NCI-H82 (cell line): ENCODE measurements around the gene SLC6A9.
A peak's percentile ranks its signal among the peaks of the same experiment; 100 is the strongest.

ENCODE experiments used
- DNase-seq: peaks from one replicate; lab custom pipeline; 2025; lab: John Stamatoyannopoulos, UW

SLC6A9 gene

DNA sequence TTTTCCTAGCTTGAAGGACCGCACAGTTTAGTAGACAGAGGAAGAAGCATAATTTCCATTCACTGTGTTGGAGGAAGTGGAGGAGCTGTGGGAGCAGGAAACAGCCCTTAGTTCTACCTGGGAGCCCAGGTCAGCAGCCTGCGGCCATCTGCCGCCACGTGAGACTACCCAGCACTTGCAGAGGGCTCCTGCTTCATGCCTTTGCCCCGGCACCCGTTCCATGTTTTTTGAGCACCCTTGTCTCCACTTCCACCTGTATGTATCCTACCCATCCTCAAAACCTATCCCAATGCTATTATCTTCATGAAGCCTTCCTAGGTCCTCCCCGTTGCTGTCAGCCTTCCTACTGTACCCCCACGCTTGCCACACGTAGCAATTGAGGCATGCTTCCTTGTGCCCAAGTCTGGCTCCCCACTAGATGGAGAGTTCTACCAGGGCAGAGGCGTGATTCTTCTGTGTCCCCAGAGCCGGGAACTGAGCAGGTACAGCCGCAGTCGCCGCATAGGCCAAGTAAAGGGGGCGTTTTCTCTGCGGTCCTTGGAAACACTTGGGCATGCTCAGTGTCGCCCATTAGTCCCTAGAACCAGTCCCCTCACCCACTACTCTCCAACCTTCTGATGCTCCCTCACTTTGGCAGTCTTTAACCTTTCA, 1.9 kb downstream of the SLC6A9 start:
- DNase-seq, result peak; percentile 86

DNA sequence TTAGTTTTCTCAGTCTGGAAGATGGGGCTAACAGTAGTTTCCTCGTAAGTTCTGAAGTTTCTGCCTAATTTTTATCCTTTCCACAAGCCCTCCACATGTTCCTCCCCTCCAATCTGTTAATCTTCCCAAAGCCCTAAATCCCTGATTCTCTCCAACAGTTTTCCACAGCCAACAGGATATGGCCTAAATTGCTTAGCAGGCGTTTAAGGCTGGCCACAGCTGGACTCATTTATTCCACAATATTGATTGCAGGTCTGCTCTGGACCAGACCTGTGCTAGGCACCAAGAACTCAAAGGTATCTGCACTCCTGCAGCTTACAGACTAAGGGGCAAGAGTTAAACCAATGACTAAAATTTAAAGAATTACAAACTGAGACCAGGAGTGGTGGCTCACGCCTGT, 3.9 kb downstream of the SLC6A9 start:
- peak; percentile 78 for DNase-seq

DNA sequence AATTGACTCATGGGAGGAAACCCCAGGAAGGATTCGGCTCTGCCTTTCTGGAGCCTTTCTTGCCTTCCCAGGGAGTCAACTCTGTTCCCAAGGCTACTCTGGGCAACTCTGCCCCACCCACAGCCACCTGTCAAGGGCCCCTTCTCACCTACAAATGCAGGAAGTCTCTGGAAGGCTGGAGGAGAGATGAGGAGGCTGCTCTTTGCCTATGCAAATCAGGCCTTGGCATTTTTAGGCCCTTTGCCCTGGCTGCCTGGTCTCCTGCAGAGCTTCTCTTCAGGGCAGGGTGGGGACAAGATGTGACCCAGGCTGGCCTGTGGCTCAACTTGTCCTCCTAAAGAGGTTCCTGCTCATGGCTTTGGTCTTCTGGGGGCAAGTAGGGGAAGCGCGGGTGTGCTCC, 5.4 kb downstream of the SLC6A9 start:
- peak; percentile 62 for DNase-seq

DNA sequence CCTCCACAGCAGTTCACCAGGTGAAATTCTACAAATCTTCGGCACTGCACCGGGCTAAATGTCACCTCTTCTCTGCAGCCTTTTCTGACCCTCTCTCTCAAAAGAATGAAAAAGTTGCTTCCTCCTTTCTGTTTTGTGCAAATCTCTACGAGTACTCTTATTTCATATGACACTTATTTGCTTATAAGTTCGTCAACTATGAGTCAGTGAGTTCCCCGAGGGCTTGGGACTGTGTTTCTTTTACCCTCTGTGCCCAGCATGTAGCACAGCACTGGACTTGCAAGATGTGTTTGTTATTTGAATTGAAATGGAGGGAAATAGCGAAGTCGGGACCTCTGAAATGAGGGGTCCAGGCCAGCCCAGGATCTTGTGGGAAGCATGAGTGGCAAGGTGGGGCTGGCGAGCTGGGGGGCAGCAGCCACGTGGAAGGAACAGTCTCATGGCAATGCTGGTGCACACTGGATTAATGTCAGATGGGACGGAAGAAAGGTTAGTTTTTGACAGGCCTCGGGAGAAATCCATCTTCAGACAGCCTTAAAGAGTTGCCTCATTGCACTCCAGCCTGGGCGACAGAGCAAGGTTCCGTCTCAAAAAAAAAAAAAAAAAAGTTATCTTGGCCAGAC, 6.2 kb downstream of the SLC6A9 start:
- DNase-seq, result no peak

DNA sequence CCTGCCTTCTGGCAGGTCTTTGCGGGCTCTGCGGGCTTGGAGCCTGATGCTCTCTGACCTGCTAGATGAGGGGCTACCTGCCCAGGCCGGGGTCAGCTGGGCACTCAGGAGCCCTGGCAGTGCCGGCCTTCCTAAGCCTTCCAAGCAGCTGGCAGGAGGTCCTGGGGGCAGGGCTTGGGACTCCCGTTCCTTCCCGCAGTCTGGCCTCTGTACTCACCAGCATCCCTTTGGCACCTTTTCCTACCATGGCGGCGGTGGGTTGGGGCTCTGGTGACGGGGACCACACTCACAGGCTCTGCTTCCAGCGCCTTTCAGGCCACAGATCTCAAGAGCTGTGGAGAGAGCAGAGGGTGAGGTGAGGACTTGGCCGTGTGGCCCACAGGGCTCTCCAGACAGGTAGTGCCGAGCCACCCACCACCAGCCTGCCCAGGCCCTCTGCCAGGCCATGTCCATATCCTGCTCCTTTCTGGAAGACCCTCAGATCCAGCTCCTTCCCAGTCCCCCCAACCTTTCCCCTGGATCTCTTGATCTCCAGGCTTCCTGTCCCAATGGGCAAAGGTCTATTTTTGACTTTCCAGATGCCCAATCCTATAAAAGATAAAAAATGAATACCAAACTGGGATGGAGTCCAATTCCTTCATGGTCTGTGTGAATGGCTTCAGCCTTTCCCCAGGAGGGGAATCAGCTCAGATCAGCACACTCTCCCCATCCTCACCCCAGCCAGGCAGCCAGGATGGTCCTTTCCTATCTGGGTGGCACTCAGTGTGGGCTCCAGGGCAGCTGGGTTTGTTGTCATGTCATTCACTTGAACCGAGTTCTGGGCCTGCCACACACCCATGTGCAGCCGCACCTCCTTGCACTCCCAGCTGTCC, 7.0 kb downstream of the SLC6A9 start:
- DNase-seq, result no peak

DNA sequence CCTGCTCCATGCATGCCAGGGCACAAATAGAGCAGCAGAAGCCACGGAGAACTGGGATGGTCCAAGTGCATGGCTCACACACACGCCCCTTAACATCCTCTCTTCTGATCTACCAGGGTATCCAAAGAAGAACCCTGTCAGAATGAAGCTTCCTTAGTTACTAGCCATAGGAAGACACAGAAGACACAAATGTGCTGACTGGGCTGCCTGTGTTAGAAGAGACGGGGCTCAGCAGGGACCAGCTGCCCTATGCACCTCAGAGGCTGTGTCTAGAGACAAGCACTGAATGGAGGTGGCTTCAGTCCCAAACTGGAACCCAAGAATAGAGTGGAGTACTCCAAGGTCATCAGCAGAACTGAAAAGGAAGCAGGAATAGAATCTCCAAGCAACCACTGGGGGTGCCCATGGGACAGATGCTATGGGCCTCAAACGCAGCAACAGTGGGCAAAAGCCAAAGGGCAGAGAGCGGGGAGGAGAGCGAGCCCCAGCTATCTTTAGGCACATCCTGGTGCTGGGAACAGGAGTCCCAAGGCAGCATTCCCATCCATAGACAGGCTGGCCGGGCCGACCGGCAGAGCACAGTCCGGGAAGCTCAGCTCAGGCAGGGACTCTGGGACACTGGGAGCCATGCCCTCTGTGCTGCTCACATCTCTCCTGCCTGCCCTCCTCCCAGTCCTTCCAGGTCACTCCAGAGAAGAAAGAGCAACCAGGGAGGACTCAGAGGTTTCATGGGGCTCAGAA, 9.5 kb downstream of the SLC6A9 start:
- DNase-seq, result no peak

DNA sequence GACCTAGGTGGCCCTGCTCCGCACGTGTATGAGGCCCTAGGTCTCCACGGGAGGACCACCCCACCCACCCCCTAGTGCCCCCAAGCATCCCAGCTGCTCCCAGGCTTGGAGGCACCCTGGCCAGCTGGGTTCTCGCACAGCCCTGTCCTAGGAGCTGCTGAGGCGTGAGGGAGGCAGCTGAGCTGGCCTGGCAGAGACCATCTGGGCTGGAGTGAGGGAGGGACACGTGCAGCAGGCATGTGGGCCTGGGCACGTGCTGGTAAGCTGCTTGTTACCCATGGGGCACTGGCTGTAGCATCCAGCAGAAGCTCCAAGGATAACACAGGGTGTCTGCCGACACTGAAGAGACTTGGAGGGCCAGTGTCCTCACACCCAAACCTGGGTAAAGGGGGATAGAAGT, 10.1 kb downstream of the SLC6A9 start:
- DNase-seq, result no peak

DNA sequence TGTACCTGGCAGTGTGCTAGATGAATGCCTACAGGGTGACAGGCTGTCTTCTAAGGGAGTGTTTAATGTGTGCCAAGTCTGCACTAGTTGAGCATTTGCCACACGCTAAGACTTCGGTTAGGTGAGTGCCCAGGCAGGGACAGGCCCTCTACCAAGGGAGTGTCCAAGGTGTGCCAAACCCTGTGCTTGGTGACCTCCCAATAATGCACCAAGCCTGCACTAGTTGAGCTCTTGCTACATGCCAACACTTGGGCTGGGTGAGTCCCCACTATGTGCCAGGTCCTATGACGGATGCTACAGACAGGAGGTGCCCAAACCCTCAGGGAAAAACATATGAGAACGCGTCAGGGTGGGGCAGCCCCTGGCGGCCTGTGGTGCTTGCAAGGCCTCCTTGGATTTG, 10.8 kb downstream of the SLC6A9 start:
- no peak for DNase-seq

DNA sequence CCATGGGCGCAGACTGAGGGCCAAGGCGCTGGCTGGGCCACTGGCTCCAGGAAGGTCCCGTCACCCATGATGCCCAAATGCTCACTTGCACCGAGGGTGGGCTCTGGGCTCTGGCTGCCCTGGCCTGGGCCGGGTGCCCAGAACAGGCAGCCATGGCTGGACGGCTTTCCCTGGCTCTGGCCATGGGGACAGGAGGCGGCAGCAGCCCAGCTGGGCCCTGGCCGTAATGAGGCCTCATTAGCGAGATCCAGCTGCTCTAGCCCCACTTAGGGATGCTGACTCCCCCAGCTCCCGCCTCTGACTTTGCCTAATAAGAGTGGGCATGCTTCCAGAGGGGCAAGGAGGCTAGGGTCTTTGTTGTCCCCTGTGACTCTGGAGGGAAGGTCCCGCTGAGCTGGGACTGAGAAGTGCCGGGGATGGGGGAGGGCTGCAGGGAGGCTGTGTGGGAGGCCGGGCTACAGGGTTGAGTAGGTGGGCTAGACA, 11.8 kb downstream of the SLC6A9 start:
- no peak for DNase-seq

DNA sequence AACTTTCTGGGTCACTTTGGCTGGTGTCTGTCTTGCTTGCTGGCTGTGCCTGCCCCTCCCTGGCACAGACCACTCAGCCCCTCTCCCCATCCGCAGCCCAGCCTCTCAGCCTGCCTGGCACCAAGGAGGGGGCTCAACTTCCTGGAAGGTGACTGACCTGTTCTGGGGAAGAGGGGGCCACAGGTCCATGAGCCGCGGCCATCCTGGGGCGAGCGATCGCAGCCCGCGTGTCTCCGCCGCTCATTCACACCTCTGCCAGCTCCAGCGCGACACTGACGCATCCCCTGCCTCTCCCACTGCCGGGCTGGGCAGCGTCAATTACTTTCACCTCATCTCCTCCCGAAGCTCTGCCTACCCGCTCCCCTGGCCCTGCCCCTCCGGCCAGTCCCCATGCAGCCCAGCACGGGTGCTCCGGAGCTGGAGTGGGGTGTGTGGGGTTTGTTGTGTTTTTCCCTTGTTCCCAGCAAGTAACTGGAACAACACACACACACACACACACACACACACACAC, 14.3 kb downstream of the SLC6A9 start:
- DNase-seq, result no peak

DNA sequence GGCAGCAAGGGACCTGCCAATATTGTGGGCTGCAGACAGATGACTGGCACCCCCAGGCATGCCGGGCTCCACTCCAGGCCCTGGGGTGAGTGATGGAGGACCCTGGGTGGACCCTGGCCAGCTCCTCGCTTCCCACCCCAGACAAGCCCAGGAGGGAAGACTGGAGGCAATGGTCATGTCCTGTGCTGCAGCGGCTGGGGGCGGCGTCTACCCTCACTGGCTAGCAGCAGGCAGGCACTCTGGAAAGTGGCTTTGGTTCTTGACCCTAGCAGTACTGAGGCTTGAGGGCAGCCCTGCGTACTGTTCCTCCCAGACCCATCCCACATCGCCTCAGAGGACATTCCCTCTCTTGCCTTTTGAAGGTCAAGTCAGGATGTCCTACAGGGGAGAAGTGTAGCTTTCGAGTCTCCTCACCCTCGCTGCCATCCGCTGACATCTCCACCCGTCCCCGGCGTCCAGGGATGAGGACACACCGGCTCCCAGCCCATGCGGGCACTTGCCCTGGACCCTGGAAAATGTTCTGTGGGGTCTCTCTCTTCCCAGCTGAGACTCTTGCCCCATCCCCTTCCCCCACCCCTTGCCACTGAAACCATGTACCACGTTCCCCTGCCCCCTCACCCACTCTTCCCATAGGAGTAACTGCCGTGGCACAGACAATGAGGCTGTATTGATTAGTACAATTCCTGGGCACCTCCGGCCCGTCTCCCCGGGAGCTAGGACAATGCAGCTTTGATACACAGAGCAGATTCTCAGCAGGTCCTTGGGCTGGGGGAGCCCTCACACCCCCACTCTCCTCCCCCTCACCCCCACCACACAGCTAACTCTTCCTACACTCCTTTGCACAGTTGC, 15.0 kb downstream of the SLC6A9 start:
- DNase-seq, result no peak

DNA sequence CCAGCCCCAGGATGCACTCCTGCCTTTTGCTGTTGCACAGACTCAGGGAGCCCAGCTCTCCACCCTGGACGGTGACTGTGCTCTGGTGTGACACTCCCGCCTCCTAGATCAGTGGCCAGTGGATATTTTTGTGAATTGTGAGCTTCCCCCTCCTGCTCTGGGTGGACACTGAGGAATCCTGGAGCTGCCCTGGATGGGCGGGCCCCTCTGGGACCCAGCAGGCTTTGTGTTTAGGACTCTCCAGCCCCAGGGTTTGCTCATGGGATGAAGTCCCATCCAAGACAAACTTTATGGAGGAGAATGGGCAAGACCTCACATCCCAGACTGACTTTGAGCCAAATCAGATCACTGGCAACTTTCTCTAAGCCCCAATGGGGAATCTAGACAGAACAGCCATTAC, 16.1 kb downstream of the SLC6A9 start:
- no peak for DNase-seq

DNA sequence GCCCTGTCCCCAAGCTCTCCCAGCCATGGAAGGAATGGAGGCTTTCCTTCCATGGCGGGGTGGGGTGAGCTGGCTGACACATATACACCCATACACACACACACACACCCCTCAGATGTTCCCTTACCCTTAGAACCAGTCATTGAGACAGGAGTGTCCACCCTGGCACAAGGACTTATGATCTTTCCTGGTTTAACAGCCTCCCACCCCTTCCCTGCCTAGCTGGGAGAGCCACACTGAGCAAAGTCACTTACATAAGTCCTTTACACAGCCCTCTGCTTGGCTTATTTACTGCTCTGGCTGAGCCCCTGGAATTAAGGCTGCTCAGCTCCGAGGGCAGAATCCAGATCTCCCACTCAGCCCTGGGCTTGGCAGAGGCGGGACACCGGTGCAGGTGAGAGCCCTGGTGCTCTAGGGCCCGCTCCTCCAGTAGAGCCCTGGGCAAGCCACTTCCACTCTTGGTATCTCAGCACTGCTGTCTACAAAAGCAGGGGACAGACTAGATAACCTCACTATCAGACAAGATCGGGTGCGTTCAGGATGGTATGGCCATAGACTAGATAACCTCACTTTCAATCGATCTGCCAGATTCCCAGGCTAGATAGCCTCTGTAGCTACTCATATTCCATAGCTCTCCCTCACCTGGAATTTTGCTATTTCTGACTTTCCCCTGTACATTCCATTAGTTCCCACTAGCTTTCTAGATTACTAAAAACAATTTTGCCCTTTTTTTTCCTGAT, 16.7 kb downstream of the SLC6A9 start:
- DNase-seq, result peak; percentile 82

DNA sequence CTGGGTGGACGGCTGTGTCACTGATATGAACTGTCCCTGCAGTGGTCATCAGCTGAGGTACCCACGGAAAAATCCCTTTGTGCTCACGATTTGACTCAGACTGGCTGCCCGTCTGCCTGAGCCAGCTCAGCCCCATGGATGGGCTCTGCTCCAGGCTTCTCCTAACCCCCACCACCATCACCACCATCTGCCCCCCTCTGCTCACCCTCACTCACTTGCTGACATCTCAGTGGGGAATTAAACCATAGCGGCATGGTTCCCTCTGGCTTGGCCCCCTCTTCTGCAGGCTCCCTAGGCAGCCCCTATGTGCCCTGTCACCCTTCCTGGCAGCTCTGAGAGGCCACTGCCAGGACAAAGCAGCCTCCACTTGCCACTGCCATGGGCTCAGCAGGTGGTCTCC, 17.3 kb downstream of the SLC6A9 start:
- peak; percentile 74 for DNase-seq

DNA sequence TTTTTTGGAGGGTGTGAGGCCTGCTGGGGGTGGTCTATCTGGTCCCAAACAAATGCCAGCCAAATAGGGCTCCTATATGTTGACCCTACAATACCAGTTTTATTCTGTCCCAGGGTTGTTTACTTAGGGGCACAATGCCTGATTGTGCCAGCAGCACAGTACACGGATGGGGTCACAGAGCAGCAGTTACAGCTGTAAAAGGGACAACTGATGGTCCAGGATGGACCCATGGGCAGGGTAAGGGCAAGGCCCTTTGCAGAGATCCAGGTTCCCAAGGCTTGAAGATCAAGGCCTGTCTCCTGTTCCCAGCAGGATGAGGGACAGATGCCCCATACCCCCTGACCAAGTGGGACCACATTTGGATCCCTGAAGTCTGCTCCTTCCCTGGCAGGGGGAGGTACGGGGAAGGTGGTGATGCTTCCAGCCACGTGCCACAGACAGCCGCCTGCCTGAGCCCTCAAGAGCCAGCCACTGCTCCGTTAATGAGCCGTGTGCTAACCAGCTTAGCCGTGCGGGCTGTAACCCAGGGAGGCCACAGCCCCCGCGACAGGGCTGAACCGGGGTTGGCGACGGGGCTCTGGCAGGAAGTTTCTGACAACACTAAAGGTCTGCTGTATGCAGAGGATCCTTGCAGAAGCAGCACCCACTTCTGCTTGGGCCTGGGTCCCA, 18.2 kb downstream of the SLC6A9 start:
- peak; percentile 93 for DNase-seq

DNA sequence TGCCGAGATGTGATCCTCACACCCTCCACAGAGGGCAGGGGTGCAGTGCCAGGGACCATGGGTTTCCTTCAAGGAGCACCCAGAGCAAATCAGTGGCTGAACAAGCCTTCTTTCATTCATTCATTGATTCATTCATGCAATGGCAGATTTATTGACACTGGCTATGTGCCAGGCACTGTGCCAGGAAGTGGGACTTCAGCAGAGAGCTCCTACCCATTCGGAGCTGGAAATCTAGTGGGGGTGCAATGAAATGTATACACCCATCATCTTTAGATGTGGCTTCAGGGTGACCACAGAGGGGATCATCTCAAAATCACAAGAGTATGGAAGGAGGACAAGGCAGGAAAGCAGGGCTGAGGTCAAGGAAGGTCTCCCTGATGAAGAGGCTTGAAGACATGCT, 18.9 kb downstream of the SLC6A9 start:
- DNase-seq, result no peak

DNA sequence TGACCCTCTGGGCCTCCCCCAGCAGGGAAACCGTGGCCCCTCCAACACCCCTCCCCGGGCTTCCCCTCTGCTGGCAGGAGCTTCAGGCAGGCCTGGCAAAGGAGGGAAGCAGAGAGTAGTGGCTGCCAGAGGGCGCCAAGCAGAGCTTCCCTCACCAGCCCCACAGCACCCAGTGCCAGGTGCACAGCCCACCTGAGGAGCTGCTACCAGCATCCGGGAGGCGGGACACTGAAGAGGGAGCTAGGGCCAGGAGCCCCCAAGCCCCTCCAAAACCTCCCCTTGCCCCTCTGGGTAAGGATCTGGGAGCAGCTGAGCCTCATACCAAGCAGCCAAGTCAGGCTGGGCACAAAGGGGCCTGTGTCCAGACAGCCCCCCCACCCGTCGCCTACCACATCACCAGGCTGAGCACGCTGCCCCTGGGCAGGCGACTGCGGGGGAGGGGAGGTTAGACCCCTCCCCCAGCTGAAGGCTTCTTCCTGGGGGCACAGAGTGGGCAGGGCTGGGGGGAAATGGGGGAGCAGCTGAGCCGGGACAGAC, 20.3 kb downstream of the SLC6A9 start:
- no peak for DNase-seq

DNA sequence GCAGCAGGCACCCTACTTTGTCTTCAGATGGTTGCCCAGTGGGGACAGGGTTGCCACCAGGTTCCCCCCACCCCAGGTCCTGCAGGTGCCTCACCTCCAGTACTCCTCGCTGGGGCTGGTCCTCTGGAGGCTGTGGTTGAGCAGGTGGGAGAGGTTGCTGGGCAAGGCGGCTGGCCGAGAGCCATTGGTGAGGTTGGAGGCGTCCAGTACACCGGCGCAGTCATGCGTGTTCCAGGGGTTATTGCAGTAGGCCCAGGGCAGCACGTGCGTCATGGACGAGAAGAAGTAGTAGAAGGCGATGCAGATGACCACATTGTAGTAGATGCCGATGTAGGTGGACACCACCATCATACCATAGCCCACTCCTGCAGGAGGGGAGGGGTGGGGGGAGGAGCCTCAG, 23.0 kb downstream of the SLC6A9 start:
- no peak for DNase-seq

DNA sequence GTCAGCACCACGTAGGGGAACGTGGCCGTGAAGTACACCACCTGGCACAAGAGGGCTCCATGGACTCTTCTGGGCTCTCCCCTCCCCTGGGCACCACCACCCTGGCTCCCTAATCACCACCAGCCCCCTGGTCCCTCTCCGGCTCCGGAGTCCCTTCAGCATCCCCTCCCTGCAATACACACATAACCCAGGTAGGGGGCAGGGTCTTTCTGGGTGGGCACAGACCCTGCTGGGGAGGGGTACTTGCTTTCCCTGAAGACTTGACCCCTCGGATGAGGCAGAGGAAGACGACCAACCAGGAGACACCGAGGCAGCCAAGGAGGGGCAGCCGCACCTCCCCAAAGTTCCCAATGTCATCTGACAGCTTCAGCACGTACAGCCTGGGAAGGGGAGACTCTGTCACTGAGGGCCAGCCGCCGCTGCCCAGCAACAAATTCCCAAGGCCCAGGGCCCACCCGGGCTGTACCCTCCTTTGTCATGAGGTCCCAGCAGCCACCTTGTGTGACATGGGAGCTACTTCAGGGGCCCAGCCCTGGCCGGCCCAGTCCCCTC, 28.6 kb downstream of the SLC6A9 start:
- no peak for DNase-seq
